Endothelial cell of umbilical vein (primary cell): Measurements from ENCODE around the gene KLF2. TPM values are rescaled to one million over a fixed set of nuclear protein-coding genes. Genes with fewer than 3 reads are reported as not detected.

ENCODE experiments used
- BruUV-seq: library from RNA; stranded (reverse); fragments of 400-500 nt; replicated peaks from 2 replicates; lab custom pipeline; 2021; lab: Mats Ljungman, UMichigan
- CTCF ChIA-PET: fragments of 300-600, 350-600 bp; sonication (Branson Sonifier 250); formaldehyde crosslinking; loops from one replicate; lab custom pipeline; 2021; ENCODE audit warnings: antibody characterized with exemption, inconsistent platforms; lab: Charles Lee
- POLR2A ChIA-PET: fragments of 300-600, 350-600 bp; sonication (Branson Sonifier 250); formaldehyde crosslinking; loops from one replicate; lab custom pipeline; 2021; ENCODE audit warnings: antibody characterized with exemption, inconsistent platforms; lab: Charles Lee
- DNase-seq: peaks from one replicate; pipeline ENCODE4 v3.0.0-alpha.2; 2011; ENCODE audit warnings: low read depth, low spot score
- FAIRE-seq: peaks from 2 replicates; lab custom pipeline; 2011; peaks lifted over from hg19 to GRCh38; lab: Jason Lieb, UNC
- H2AFZ ChIP-seq: 2 replicates; pipeline ENCODE4 v1.6.0; 2012; ENCODE audit warnings: low read depth, low read length, control low read depth, inconsistent platforms
- H3K27ac ChIP-seq: 2 replicates; pipeline ENCODE4 v1.5.1; 2011; ENCODE audit warnings: low read depth, mild to moderate bottlenecking, control low read depth, low read length, moderate library complexity; ENCODE audit not compliant: insufficient read depth
- H3K27me3 ChIP-seq, 2 experiments: 2 replicates each; pipeline versions ENCODE4 v1.6.0 to v1.6.1; 2011; ENCODE audit warnings: low read length in 2 of 2, mixed read lengths in 1 of 2; ENCODE audit not compliant: control insufficient read depth in 2 of 2, insufficient read depth in 2 of 2
- H3K36me3 ChIP-seq, 2 experiments: 2 replicates in 1 of 2; 3 replicates in 1 of 2; pipeline ENCODE4 v1.5.1; 2011; ENCODE audit warnings: low read length in 2 of 2, mild to moderate bottlenecking in 1 of 2, moderate library complexity in 1 of 2; ENCODE audit not compliant: control insufficient read depth in 2 of 2, insufficient read depth in 2 of 2; ENCODE audit errors: extremely low read depth in 1 of 2
- H3K4me1 ChIP-seq: 3 replicates; pipeline ENCODE4 v1.5.1; 2011; ENCODE audit warnings: mild to moderate bottlenecking, low read length; ENCODE audit not compliant: control insufficient read depth, insufficient read depth; ENCODE audit errors: extremely low read depth
- H3K4me2 ChIP-seq: 2 replicates; pipeline ENCODE4 v1.6.1; 2011; ENCODE audit warnings: low read length, control low read depth, mixed read lengths; ENCODE audit not compliant: insufficient read depth
- H3K4me3 ChIP-seq, 3 experiments: fragments of 200-600 bp in 1 of 3; sonication (generic), shearing (Covaris generic) in 1 of 3; replicated peaks in 1 of 3; 2 replicates each; pipeline ENCODE4 v1.5.1; 2011 to 2016; ENCODE audit warnings: control low read depth in 3 of 3, low read length in 3 of 3, mild to moderate bottlenecking in 2 of 3, inconsistent platforms in 1 of 3, low read depth in 1 of 3, moderate library complexity in 1 of 3; ENCODE audit not compliant: insufficient read depth in 1 of 3
- H3K79me2 ChIP-seq: 2 replicates; pipeline ENCODE4 v1.6.0; 2012; ENCODE audit warnings: low read length, inconsistent platforms; ENCODE audit not compliant: control insufficient read depth, insufficient read depth
- H3K9ac ChIP-seq: replicated peaks from 2 replicates; pipeline ENCODE3; 2011; ENCODE audit warnings: low read length, control low read depth; ENCODE audit not compliant: insufficient read depth; ENCODE audit errors: extremely low read depth
- H3K9me1 ChIP-seq: replicated peaks from 3 replicates; pipeline ENCODE4 v1.6.0; 2011; ENCODE audit warnings: mild to moderate bottlenecking, low read length; ENCODE audit not compliant: control insufficient read depth, insufficient read depth; ENCODE audit errors: extremely low read depth
- H3K9me3 ChIP-seq: replicated peaks from 2 replicates; pipeline ENCODE4 v1.5.1; 2012; ENCODE audit warnings: low read length, inconsistent platforms; ENCODE audit not compliant: control insufficient read depth, insufficient read depth
- H4K20me1 ChIP-seq: replicated peaks from 2 replicates; pipeline ENCODE3; 2011; ENCODE audit warnings: mild to moderate bottlenecking, low read length; ENCODE audit not compliant: control insufficient read depth, insufficient read depth; ENCODE audit errors: extremely low read depth
- EZH2 ChIP-seq: IDR thresholded peaks from 2 replicates; pipeline ENCODE4 v1.6.1; 2012; ENCODE audit warnings: borderline replicate concordance, low read depth, mild to moderate bottlenecking, moderate library complexity, low read length, inconsistent platforms; ENCODE audit not compliant: severe bottlenecking
- FOS ChIP-seq: IDR thresholded peaks from 2 replicates; pipeline ENCODE4 v1.6.1; 2011; ENCODE audit warnings: mild to moderate bottlenecking, low read length, moderate library complexity, borderline replicate concordance; ENCODE audit not compliant: insufficient read depth
- JUN ChIP-seq: IDR thresholded peaks from 2 replicates; pipeline ENCODE4 v1.6.1; 2011; ENCODE audit warnings: borderline replicate concordance, low read depth; ENCODE audit not compliant: insufficient read length, insufficient read depth
- MYC ChIP-seq: IDR thresholded peaks from one replicate; pipeline ENCODE4 v1.6.1; 2011; ENCODE audit warnings: mild to moderate bottlenecking, low read depth, low read length
- POLR2A ChIP-seq: IDR thresholded peaks from 2 replicates; pipeline ENCODE4 v1.6.1; 2012; ENCODE audit warnings: low read depth, mild to moderate bottlenecking, control low read depth, low read length
- dilution Hi-C: fragments of 300-500 bp; cut with MboI; formaldehyde crosslinking; loops from one replicate; pipeline ENCODE4 v1.15.0; 2019; ENCODE audit warnings: low sequenced_read_pairs; ENCODE audit not compliant: extremely low pct_ligation_motif_present
- intact Hi-C: fragments of 100-400 bp; cut with micrococcal nuclease; formaldehyde crosslinking; loops from one replicate; pipeline ENCODE4 v1.10.0; 2022
- polyA plus RNA-seq, 4 experiments: library from polyadenylated mRNA; depleted of rRNA in 3 of 4; stranded (reverse) in 3 of 4; unstranded in 1 of 4; fragments of >200 nt; gene quantifications; 2 replicates each; pipeline versions ENCODE4 v1.2.1 to v1.2.3, GENCODE V29; 2011 to 2012; ENCODE audit warnings: missing spikeins in 1 of 4
- total RNA-seq: library from RNA; stranded (reverse); gene quantifications from 2 replicates; pipeline ENCODE4 v1.2.3, GENCODE V29; 2021
- TF ChIP-seq, protein P1 (sequence below), 2 donors: IDR thresholded peaks; 1 replicate in 1 of 2; 2 replicates in 1 of 2; pipeline ENCODE4 v1.5.1; 2011; ENCODE audit warnings: low read length in 2 of 2, mild to moderate bottlenecking in 2 of 2, moderate library complexity in 2 of 2, control low read depth in 1 of 2, inconsistent platforms in 1 of 2, low read depth in 1 of 2; ENCODE audit not compliant: insufficient read depth in 1 of 2; ENCODE audit errors: extremely low read depth in 1 of 2

Gene KLF2
- total and polyA plus RNA-seq, 2 donors (not counting 3 experiments of a cell fraction or from before 2014, with no cell fraction given), result 23.4 to 30.3 TPM

GRCh38 chr19:16363852-16364230 lies 39.2 kb downstream of the KLF2 start:
- H3K79me2 ChIP-seq, result no peaks in the 10 kb centered on the region
- H3K4me2 ChIP-seq, result no peak overlapping the region
- no TSS peak for BruUV-seq
- no peaks in the 10 kb centered on the region for H4K20me1 ChIP-seq
- FAIRE-seq (no peak), DNase-seq (no peak)
- no peak for TF ChIP-seq POLR2A
- TF ChIP-seq FOS, result no peak
- no peak for TF ChIP-seq EZH2
- no peak for TF ChIP-seq JUN
- TF ChIP-seq, protein P1, sequence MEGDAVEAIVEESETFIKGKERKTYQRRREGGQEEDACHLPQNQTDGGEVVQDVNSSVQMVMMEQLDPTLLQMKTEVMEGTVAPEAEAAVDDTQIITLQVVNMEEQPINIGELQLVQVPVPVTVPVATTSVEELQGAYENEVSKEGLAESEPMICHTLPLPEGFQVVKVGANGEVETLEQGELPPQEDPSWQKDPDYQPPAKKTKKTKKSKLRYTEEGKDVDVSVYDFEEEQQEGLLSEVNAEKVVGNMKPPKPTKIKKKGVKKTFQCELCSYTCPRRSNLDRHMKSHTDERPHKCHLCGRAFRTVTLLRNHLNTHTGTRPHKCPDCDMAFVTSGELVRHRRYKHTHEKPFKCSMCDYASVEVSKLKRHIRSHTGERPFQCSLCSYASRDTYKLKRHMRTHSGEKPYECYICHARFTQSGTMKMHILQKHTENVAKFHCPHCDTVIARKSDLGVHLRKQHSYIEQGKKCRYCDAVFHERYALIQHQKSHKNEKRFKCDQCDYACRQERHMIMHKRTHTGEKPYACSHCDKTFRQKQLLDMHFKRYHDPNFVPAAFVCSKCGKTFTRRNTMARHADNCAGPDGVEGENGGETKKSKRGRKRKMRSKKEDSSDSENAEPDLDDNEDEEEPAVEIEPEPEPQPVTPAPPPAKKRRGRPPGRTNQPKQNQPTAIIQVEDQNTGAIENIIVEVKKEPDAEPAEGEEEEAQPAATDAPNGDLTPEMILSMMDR (IDR thresholded peaks at IDR 0.05; ENCODE audit: extremely low read depth in 1 of 2, insufficient read depth in 1 of 2, low read depth in 1 of 2, low read length in 2 of 2), result no peak
- no peak for TF ChIP-seq MYC
- H3K9me3 ChIP-seq, result no peaks in the 10 kb centered on the region
- no peaks in the 10 kb centered on the region for H3K36me3 ChIP-seq
- ChIA-PET CTCF (no interaction called here), POLR2A (no interaction called here)
- dilution Hi-C loops (loop anchor here (25.0 kb wide), 1 partner anchor 152 kb away; no protein-coding TSS in a partner anchor), intact Hi-C loops (no loop called here)
- no peaks in the 10 kb centered on the region for H3K9me1 ChIP-seq
- H2AFZ ChIP-seq, result no peak overlapping the region
- no peak overlapping the region for H3K9ac ChIP-seq
- no peaks in the 10 kb centered on the region for H3K27me3 ChIP-seq
- no peak overlapping the region for H3K4me3 ChIP-seq
- H3K4me1 ChIP-seq, result peaks cover 3% of the 10 kb centered on the region
- no peak overlapping the region for H3K27ac ChIP-seq
